Type B pancreatic cell (in vitro differentiated cells): ENCODE results near the gene PLAC1. TPM values are rescaled to one million over a fixed set of nuclear protein-coding genes. Genes with fewer than 3 reads are reported as not detected.

Experiments used
- DNase-seq: peaks from one replicate; pipeline ENCODE4 v3.0.0; 2021; ENCODE audit warnings: mixed read lengths; ENCODE audit not compliant: unreplicated experiment; ENCODE audit errors: extremely low spot score
- H3K27ac Mint-ChIP-seq: 2 replicates; pipeline ENCODE4 v1.8.0; 2021; ENCODE audit warnings: mild to moderate bottlenecking, mixed read lengths
- H3K27me3 Mint-ChIP-seq: 2 replicates; pipeline ENCODE4 v1.8.0; 2021; ENCODE audit warnings: mixed read lengths
- H3K36me3 Mint-ChIP-seq: 2 replicates; pipeline ENCODE4 v1.8.0; 2021; ENCODE audit warnings: mixed read lengths
- H3K4me1 Mint-ChIP-seq: one replicate; pipeline ENCODE4 v1.8.0; 2021; ENCODE audit warnings: mixed read lengths; ENCODE audit not compliant: unreplicated experiment
- H3K4me3 Mint-ChIP-seq: 2 replicates; pipeline ENCODE4 v1.8.0; 2021; ENCODE audit warnings: mild to moderate bottlenecking, mixed read lengths
- H3K9me3 Mint-ChIP-seq: 2 replicates; pipeline ENCODE4 v1.8.0; 2021; ENCODE audit warnings: mixed read lengths
- total RNA-seq: library from RNA; stranded (reverse); gene quantifications from 2 replicates; pipeline ENCODE4 v1.2.1, GENCODE V29; 2021; ENCODE audit warnings: low replicate concordance
- TF ChIP-seq, protein P1 (sequence below): fragments of 200-600 bp; sonication (generic); conservative IDR thresholded peaks from 2 replicates; pipeline ENCODE4 v1.5.0; 2021; ENCODE audit warnings: antibody characterized with exemption, mild to moderate bottlenecking

PLAC1 gene
- total RNA-seq, 1 donor from 2014 or later: 0.43 TPM

DNA sequence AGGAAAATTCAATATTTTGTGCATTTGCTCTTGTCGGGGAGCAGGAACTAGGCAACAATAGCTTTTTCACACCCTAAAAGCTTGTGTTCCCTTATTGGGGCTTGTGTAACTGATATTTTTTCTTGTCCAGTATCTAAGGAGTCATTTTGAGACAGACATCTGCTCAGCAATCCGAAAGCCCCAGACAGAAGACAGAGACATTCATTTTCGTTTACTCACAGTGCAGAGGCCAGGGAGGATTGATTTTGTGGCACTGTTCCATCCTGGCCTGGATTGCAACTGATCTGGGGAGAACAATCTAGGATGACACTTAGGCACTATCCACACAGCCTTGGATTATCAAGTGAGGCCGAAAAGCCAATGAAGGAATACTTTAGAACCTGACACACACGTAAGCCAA, 27.4 kb upstream of the PLAC1 start:
- no peaks in the 10 kb centered on the region for H3K9me3 Mint-ChIP-seq

DNA sequence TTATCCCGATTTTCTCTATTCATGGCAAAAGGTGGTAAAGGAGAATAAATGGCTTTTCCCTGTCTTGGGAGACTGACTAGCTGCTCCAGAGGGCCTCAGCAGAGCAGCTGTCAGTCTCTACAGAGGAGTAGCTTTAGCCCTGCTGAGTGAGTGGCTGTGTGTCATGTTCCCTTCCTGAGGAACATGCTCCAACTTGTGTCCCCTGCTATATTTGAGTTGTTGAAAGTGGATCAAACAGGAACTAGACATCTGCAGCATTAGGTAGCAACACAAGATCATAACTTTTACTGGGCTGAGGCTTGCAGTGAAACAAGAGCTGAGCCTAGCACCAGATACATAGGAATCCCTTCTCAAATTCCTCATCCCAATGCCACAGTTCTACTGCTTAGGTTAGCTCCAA, 26.7 kb upstream of the PLAC1 start:
- TF ChIP-seq, protein P1, sequence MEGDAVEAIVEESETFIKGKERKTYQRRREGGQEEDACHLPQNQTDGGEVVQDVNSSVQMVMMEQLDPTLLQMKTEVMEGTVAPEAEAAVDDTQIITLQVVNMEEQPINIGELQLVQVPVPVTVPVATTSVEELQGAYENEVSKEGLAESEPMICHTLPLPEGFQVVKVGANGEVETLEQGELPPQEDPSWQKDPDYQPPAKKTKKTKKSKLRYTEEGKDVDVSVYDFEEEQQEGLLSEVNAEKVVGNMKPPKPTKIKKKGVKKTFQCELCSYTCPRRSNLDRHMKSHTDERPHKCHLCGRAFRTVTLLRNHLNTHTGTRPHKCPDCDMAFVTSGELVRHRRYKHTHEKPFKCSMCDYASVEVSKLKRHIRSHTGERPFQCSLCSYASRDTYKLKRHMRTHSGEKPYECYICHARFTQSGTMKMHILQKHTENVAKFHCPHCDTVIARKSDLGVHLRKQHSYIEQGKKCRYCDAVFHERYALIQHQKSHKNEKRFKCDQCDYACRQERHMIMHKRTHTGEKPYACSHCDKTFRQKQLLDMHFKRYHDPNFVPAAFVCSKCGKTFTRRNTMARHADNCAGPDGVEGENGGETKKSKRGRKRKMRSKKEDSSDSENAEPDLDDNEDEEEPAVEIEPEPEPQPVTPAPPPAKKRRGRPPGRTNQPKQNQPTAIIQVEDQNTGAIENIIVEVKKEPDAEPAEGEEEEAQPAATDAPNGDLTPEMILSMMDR: no peak
- Mint-ChIP-seq H3K4me1 (peaks cover 4% of the 10 kb centered on the region), H3K9me3 (no peaks in the 10 kb centered on the region), H3K36me3 (no peaks in the 10 kb centered on the region), H3K27ac (no peak overlapping the region), H3K27me3 (no peaks in the 10 kb centered on the region), H3K4me3 (no peak overlapping the region)
- DNase-seq: no peak

More for the DNA sequence above, 27.4 kb upstream of the PLAC1 start:
- Mint-ChIP-seq H3K36me3 (no peaks in the 10 kb centered on the region), H3K27me3 (no peaks in the 10 kb centered on the region), H3K27ac (no peak overlapping the region), H3K4me1 (peaks cover 4% of the 10 kb centered on the region), H3K4me3 (no peak overlapping the region)
- TF ChIP-seq, protein P1: no peak
- no peak for DNase-seq

DNA sequence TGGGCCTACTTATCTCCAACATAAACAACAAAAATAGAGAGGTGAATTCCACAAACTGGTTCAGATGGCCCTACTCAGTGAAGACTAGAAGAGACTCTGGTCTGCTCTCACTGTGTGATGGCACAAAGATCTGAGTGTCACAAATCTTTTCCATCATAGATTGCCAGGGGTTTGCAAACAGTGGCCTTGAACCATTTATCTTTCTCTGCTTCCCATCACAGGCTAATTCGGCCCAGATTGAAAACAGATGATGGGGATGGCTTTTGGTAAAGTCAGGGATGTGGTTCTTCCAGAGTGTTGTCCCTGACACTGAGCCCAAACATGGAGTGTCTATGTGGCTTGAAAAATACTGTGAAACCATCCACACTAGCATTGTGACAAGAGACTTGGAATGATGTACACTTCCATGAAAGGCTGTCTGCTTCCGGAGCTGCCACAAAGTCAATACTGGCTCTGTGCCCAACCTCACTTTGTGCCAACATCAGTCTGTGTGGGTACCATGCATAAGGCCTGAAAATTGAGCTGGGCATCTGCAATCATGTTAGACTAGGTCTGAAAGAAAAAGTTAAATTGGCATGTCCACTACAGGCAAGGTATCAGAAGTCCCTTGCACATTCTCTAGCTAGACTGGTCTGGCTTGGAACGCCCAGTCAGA, 25.2 kb upstream of the PLAC1 start:
- H3K4me1 Mint-ChIP-seq: no peaks in the 10 kb centered on the region
- no peak for DNase-seq
- TF ChIP-seq, protein P1: no peak
- H3K27me3 Mint-ChIP-seq: no peaks in the 10 kb centered on the region
- no peaks in the 10 kb centered on the region for H3K9me3 Mint-ChIP-seq
- no peak overlapping the region for H3K4me3 Mint-ChIP-seq
- no peaks in the 10 kb centered on the region for H3K36me3 Mint-ChIP-seq
- no peak overlapping the region for H3K27ac Mint-ChIP-seq

DNA sequence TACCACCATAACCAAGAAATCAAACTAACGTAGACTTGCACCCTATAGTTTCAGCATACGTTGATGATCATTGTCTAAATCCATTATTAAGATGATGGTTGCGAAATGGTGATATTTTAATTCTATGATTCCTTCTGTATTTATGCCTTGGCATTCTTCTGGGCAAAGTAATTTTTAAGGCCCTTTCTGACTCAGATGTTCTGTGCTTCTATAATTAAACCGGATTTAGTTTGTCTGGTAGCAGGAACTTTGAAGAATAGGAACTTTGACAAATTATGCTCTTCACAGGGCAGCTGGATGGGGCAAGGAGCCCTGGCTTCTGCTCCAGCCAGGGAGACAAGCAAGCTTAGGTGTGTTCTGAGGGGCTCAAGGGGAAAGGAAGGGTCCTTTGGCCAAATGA, 23.8 kb upstream of the PLAC1 start:
- no peak for DNase-seq
- TF ChIP-seq, protein P1: no peak
- no peaks in the 10 kb centered on the region for H3K36me3 Mint-ChIP-seq

DNA sequence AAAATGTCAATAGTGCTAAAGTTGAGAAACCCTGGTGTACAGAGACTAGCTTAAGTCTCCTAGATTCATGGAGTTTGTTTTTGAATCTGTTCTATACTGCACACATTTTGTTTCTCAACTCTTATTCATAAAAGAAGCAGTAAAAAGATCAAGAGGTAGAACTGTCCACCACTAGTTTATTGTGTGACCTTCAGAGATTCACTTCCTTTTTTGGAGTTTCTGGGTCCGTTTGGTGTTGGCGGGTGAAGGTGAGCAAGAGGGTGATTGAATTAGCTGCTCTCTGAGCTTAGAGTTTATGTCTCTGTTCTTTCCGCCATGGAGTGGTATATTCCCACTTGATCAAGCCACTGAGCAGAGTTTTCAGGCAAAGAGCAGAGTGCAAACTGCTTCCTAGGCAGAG, 21.4 kb upstream of the PLAC1 start:
- Mint-ChIP-seq H3K27me3 (no peaks in the 10 kb centered on the region), H3K36me3 (no peaks in the 10 kb centered on the region), H3K4me3 (no peak overlapping the region), H3K27ac (no peak overlapping the region), H3K9me3 (no peaks in the 10 kb centered on the region), H3K4me1 (no peaks in the 10 kb centered on the region)
- DNase-seq: no peak
- TF ChIP-seq, protein P1: no peak

More for the DNA sequence above, 23.8 kb upstream of the PLAC1 start:
- H3K9me3 Mint-ChIP-seq: no peaks in the 10 kb centered on the region
- no peaks in the 10 kb centered on the region for H3K27me3 Mint-ChIP-seq
- H3K27ac Mint-ChIP-seq: no peak overlapping the region
- no peak overlapping the region for H3K4me3 Mint-ChIP-seq
- no peaks in the 10 kb centered on the region for H3K4me1 Mint-ChIP-seq

DNA sequence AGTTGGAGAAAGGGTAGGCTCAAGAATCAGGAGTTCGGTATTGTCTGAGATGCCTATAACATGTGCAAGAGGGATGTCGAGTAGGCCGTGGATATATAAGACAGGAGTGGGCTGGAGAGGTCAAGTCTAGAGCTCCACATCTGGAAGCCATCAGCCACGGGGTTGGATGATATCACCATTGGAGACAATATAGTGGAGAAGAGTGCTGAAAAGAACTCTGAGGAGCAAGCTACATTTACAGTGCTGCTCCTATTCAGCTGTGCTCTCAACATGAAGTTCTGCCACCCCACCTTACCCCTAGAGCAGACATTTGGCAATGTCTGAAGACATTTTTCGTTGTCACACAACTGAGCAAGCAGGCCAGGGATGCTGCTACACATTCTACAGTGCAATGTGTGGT, 20.9 kb upstream of the PLAC1 start:
- TF ChIP-seq, protein P1: no peak
- Mint-ChIP-seq H3K9me3 (no peaks in the 10 kb centered on the region), H3K4me1 (no peaks in the 10 kb centered on the region), H3K27ac (no peak overlapping the region), H3K36me3 (no peaks in the 10 kb centered on the region), H3K27me3 (no peaks in the 10 kb centered on the region), H3K4me3 (no peak overlapping the region)
- DNase-seq: no peak
